GM12878 (cell line): ENCODE measurements around the gene FCGR2B. TPM values are rescaled to one million over a fixed set of nuclear protein-coding genes. Genes with fewer than 3 reads are reported as not detected.
"Not testable (repeated sequence)": the region's sequence is repeated elsewhere in the genome, so short reads cannot be mapped to it uniquely, and the experiment has no call there.

Source experiments
- ATAC-seq: fragments of 200-7000 bp; cut with Tn5 transposase; 3 replicates; pipeline ENCODE4 v1.9.1; 2020; ENCODE audit warnings: mild to moderate bottlenecking, moderate library complexity
- BruUV-seq: library from RNA; stranded (reverse); fragments of 400-500 nt; replicated peaks from 2 replicates; lab custom pipeline; 2021; lab: Mats Ljungman, UMichigan
- CTCF ChIA-PET: fragments of 300-600 bp; sonication (Branson Sonifier 250); formaldehyde crosslinking; extraction: SDS; loops from one replicate; lab custom pipeline; 2021; ENCODE audit warnings: inconsistent platforms; lab: Yijun Ruan, JAX
- POLR2A ChIA-PET: fragments of 350-600 bp; formaldehyde crosslinking; extraction: SDS; loops from one replicate; lab custom pipeline; 2021; ENCODE audit warnings: inconsistent platforms; lab: Charles Lee
- RAD21 ChIA-PET: fragments of 300-600 bp; sonication (Branson Sonifier 250); formaldehyde crosslinking; loops from one replicate; lab custom pipeline; 2023; ENCODE audit warnings: antibody characterized with exemption; ENCODE audit not compliant: unreplicated experiment; lab: Charles Lee
- SMC1A ChIA-PET: fragments of 300-600 bp; sonication (Branson Sonifier 250); formaldehyde crosslinking; loops from one replicate; lab custom pipeline; 2023; ENCODE audit not compliant: unreplicated experiment, uncharacterized antibody; lab: Charles Lee
- DNase-seq: peaks from one replicate; pipeline ENCODE4 v3.0.0-alpha.2; 2011; ENCODE audit warnings: low read depth, low spot score
- FAIRE-seq: peaks from 3 replicates; lab custom pipeline; 2011; peaks lifted over from hg19 to GRCh38; lab: Jason Lieb, UNC
- H2AFZ ChIP-seq: 2 replicates; pipeline ENCODE4 v1.6.0; 2011; ENCODE audit warnings: low read depth, low read length, control low read depth; ENCODE audit not compliant: control insufficient read depth
- H3K27ac ChIP-seq: 2 replicates; pipeline ENCODE4 v1.5.1; 2011; ENCODE audit warnings: control low read depth; ENCODE audit not compliant: control insufficient read depth, insufficient read depth
- H3K27me3 ChIP-seq, 2 experiments: replicated peaks in 1 of 2; 2 replicates each; pipeline versions ENCODE4 v1.6.0 to v1.6.1; 2011; ENCODE audit warnings: low read length in 1 of 2; ENCODE audit not compliant: control insufficient read depth in 2 of 2, insufficient read depth in 2 of 2
- H3K36me3 ChIP-seq, 2 experiments: 2 replicates each; pipeline ENCODE4 v1.5.1; 2011; ENCODE audit warnings: low read length in 1 of 2; ENCODE audit not compliant: control insufficient read depth in 2 of 2, insufficient read depth in 2 of 2
- H3K4me1 ChIP-seq: 2 replicates; pipeline ENCODE4 v1.6.1; 2011; ENCODE audit warnings: mild to moderate bottlenecking, low read length, moderate library complexity, mixed read lengths; ENCODE audit not compliant: control insufficient read depth, insufficient read depth
- H3K4me2 ChIP-seq: 2 replicates; pipeline ENCODE4 v1.6.0; 2011; ENCODE audit warnings: control low read depth; ENCODE audit not compliant: control insufficient read depth, insufficient read depth
- H3K4me3 ChIP-seq: fragments of 200-600 bp; sonication (generic); 2 replicates; pipeline ENCODE4 v1.5.1; 2016
- H3K79me2 ChIP-seq: 2 replicates; pipeline ENCODE4 v1.6.0; 2011; ENCODE audit warnings: low read length; ENCODE audit not compliant: control insufficient read depth, insufficient read depth
- H3K9ac ChIP-seq: 2 replicates; pipeline ENCODE4 v1.8.0; 2011; ENCODE audit warnings: low read length, control low read depth, mixed read lengths; ENCODE audit not compliant: control insufficient read depth, insufficient read depth
- H3K9me3 ChIP-seq: replicated peaks from 3 replicates; pipeline ENCODE4 v1.5.1; 2011; ENCODE audit warnings: mild to moderate bottlenecking, low read length; ENCODE audit not compliant: control insufficient read depth, insufficient read depth
- H4K20me1 ChIP-seq: 2 replicates; pipeline ENCODE4 v1.6.0; 2011; ENCODE audit not compliant: control insufficient read depth, insufficient read depth
- IKZF1 ChIP-seq: fragments of 450-650 bp; conservative IDR thresholded peaks from 2 replicates; pipeline ENCODE4 v1.6.1; 2017; ENCODE audit warnings: antibody characterized with exemption, mild to moderate bottlenecking
- NR2F1 ChIP-seq: fragments of 450-650 bp; conservative IDR thresholded peaks from 2 replicates; pipeline ENCODE4 v1.6.1; 2017; ENCODE audit warnings: mild to moderate bottlenecking
- RAD21 ChIP-seq: IDR thresholded peaks from 2 replicates; pipeline ENCODE4 v1.6.1; 2011; ENCODE audit warnings: mild to moderate bottlenecking, low read depth, low read length, moderate library complexity; ENCODE audit not compliant: insufficient read depth
- SMC3 ChIP-seq: IDR thresholded peaks from 2 replicates; pipeline ENCODE4 v1.6.1; 2011; ENCODE audit warnings: low read length, improper control_type of control experiment, borderline replicate concordance
- WGBS: methylation state at CpG from one replicate; pipeline ENCODE4 v1.1.6; 2016; ENCODE audit warnings: low lambda C conversion rate; ENCODE audit not compliant: insufficient replicate concordance, insufficient coverage; ENCODE audit errors: missing lambda C conversion rate; 5-methylcytosine and 5-hydroxymethylcytosine counted together
- in situ Hi-C: fragments of 300-500 bp; cut with MboI; formaldehyde crosslinking; loops from 9 replicates; pipeline ENCODE4 v1.14.3; 2018; ENCODE audit warnings: mixed read lengths
- intact Hi-C: fragments of 100-400 bp; cut with micrococcal nuclease; formaldehyde crosslinking; loops from one replicate; pipeline ENCODE4 v1.14.2; 2022; ENCODE audit not compliant: unreplicated experiment
- polyA plus RNA-seq, 11 experiments: library from polyadenylated mRNA; depleted of rRNA in 4 of 11; unstranded in 6 of 11; stranded (reverse) in 5 of 11; fragments of >200 nt; fragmentation: Nextera tagmentation in 4 of 11; fragmentation: Illumina TruSeq in 1 of 11; extraction: Ambion mirVana in 4 of 11; extraction: Trizol in 1 of 11; gene quantifications; 1 replicate in 1 of 11; 2 replicates in 10 of 11; pipeline versions ENCODE4 v1.2.1 to v1.2.3, GENCODE V29; 2011 to 2016; ENCODE audit warnings: inconsistent platforms in 2 of 11, missing spikeins in 2 of 11, low read depth in 1 of 11
- total RNA-seq, 4 experiments: library from RNA; depleted of rRNA in 3 of 4; stranded (reverse); fragments of >200 nt in 3 of 4; fragmentation: Illumina TruSeq in 1 of 4; extraction: Trizol in 1 of 4; gene quantifications; 2 replicates each; pipeline versions ENCODE4 v1.2.1 to v1.2.3, GENCODE V29; 2013 to 2021
- TF ChIP-seq, protein P1 (sequence below): fragments of 450-650 bp; IDR thresholded peaks from 2 replicates; pipeline ENCODE4 v1.6.1; 2016; ENCODE audit warnings: mild to moderate bottlenecking
- TF ChIP-seq, protein P2 (sequence below), 3 experiments: IDR thresholded peaks in 2 of 3; conservative IDR thresholded peaks in 1 of 3; 2 replicates each; pipeline ENCODE4 v1.5.1; 2011; ENCODE audit warnings: low read depth in 3 of 3, low read length in 3 of 3, mild to moderate bottlenecking in 3 of 3, control low read depth in 2 of 3, moderate library complexity in 2 of 3, inconsistent platforms in 1 of 3, mixed read lengths in 1 of 3; ENCODE audit not compliant: control insufficient read depth in 2 of 3, insufficient read depth in 1 of 3; ENCODE audit errors: extremely low read depth in 1 of 3

Gene FCGR2B
- total and polyA plus RNA-seq, 10 of the 15 experiments (the other 5 are each of a cell fraction or from before 2014, with no cell fraction given), result 76.6 to 216 (median 108) TPM

DNA sequence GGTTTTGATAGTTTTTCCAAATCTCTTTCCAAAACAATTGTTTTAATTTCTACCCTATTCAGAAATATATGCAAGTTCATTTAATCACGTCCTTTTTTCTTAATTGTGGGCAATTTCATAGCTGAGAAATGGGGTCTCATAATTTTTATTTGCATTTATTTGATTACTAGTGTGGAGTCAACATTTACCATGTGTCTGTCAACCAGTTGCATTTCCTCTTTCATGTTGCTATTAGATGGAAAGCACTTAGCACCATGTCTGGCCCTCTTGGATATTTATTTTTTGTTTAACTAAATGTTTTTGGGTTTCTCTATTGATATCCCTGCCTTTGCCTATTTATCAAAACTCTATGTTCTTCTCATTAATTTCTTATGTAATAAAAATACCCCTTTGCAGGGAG is 18.1 kb upstream of the FCGR2B start:
- H3K4me3 ChIP-seq, H3K27me3 ChIP-seq, FAIRE-seq, BruUV-seq, H3K9ac ChIP-seq, H4K20me1 ChIP-seq, H3K36me3 ChIP-seq, H3K79me2 ChIP-seq, H2AFZ ChIP-seq, H3K9me3 ChIP-seq, RAD21 ChIA-PET, DNase-seq, H3K4me2 ChIP-seq, POLR2A ChIA-PET, H3K4me1 ChIP-seq, ATAC-seq, H3K27ac ChIP-seq: not testable (repeated sequence)
- ChIA-PET SMC1A (interaction anchor here (0.6 to 1.6 kb wide), 4 partner anchors 93 to 158 kb away, joined by 3 to 4 read pairs (median 3); no protein-coding TSS in a partner anchor), CTCF (interaction anchor here (1.1 to 1.7 kb wide), 3 partner anchors 92 to 96 kb away, joined by 4 to 11 read pairs (median 4); no protein-coding TSS in a partner anchor)
- in situ Hi-C loops (loop anchor here (5.0 kb wide), 1 partner anchor 92 kb away; no protein-coding TSS in a partner anchor), intact Hi-C loops (loop anchor here (5.0 to 10.0 kb wide), 2 partner anchors 78 to 160 kb away; no protein-coding TSS in a partner anchor)
- TF ChIP-seq, protein P1, sequence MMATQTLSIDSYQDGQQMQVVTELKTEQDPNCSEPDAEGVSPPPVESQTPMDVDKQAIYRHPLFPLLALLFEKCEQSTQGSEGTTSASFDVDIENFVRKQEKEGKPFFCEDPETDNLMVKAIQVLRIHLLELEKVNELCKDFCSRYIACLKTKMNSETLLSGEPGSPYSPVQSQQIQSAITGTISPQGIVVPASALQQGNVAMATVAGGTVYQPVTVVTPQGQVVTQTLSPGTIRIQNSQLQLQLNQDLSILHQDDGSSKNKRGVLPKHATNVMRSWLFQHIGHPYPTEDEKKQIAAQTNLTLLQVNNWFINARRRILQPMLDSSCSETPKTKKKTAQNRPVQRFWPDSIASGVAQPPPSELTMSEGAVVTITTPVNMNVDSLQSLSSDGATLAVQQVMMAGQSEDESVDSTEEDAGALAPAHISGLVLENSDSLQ, result 0 out of 2 replicates have a peak, but pooled peaks have one; percentile 22
- 0% methylated on average over 1 of the region's 1 CpG for WGBS

DNA sequence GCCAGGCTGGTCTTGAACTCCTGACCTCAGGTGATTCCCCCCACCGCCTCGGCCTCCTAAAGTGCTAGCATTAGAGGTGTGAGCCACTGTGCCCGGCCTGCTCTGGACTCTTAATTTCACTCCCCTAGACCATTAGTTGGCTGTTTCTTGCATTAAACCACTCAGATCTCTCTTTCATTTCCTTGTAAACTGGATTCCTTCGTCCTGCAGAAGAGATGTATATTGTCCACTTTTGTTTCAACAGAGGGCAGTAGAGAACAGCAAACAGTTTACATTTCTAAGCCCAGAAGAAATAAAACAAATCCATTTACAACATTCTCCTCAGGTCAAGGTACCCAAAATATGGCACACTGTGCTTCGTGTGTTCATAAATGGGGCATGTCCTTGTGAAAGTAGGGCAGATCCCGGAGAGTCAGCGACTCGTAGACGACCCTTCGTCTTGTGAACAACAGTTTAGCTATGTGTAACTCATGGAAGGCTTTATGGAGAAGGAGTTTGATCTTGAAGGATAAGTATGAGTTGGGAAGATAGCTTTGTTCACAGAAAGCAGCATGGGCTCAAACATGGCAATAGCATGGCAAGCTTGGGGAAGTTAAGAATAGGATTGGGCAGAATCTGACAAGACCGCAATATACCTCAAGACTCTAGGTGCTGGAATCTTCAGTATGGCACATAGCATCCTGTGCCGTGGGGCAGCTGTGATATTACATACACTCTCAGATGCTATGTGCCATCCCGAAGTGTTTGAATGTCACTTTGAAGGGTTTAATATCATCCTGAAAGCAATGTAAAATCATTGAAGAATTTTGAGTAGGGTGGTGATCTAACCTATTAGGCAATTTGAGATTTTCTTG is 15.2 kb upstream of the FCGR2B start:
- H3K9ac ChIP-seq, H3K4me1 ChIP-seq, H3K4me2 ChIP-seq, H3K27me3 ChIP-seq, H3K27ac ChIP-seq, POLR2A ChIA-PET, H3K36me3 ChIP-seq, DNase-seq, H3K79me2 ChIP-seq, H2AFZ ChIP-seq, H3K9me3 ChIP-seq, H3K4me3 ChIP-seq, H4K20me1 ChIP-seq, BruUV-seq: not testable (repeated sequence)
- 58% methylated on average over 12 of the region's 13 CpGs for WGBS
- peak; percentile 90 for ATAC-seq
- FAIRE-seq, result peak; percentile 77
- RAD21 ChIA-PET, result interaction anchor here (1.3 kb wide), 1 partner anchor 90 kb away, joined by 32 read pairs; no protein-coding TSS in a partner anchor
- TF ChIP-seq RAD21 (peak; percentile 77), SMC3 (peak; percentile 82), NR2F1 (peak; percentile 79; the same call in 1 of the 2 replicates), IKZF1 (0 out of 2 replicates have a peak, but pooled peaks have one; percentile 13)
- TF ChIP-seq, protein P2, sequence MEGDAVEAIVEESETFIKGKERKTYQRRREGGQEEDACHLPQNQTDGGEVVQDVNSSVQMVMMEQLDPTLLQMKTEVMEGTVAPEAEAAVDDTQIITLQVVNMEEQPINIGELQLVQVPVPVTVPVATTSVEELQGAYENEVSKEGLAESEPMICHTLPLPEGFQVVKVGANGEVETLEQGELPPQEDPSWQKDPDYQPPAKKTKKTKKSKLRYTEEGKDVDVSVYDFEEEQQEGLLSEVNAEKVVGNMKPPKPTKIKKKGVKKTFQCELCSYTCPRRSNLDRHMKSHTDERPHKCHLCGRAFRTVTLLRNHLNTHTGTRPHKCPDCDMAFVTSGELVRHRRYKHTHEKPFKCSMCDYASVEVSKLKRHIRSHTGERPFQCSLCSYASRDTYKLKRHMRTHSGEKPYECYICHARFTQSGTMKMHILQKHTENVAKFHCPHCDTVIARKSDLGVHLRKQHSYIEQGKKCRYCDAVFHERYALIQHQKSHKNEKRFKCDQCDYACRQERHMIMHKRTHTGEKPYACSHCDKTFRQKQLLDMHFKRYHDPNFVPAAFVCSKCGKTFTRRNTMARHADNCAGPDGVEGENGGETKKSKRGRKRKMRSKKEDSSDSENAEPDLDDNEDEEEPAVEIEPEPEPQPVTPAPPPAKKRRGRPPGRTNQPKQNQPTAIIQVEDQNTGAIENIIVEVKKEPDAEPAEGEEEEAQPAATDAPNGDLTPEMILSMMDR (IDR thresholded peaks at IDR 0.05 in 2 of 3, conservative IDR thresholded peaks at IDR 0.05 in 1 of 3; ENCODE audit: control insufficient read depth in 2 of 3, extremely low read depth in 1 of 3, insufficient read depth in 1 of 3, low read depth in 3 of 3, low read length in 3 of 3), result peak; percentile 35 to 49 (median 48); a peak in 4 of 6 replicates
- SMC1A ChIA-PET, result interaction anchor here (0.7 to 2.3 kb wide), 6 partner anchors 60 to 162 kb away, joined by 3 to 36 read pairs (median 4); partner anchors contain the start of gene FCRLA
- in situ Hi-C loops (loop anchor here (5.0 kb wide), 1 partner anchor 90 kb away; no protein-coding TSS in a partner anchor), intact Hi-C loops (loop anchor here (1.0 to 10.0 kb wide), 3 partner anchors 80 to 163 kb away; no protein-coding TSS in a partner anchor)
- CTCF ChIA-PET, result interaction anchor here (0.7 to 2.6 kb wide), 9 partner anchors 59 to 389 kb away, joined by 3 to 70 read pairs (median 3); partner anchors contain the start of gene FCRLA
